ENCODE measurements around the gene AP2A1. TPM values are rescaled to one million over a fixed set of nuclear protein-coding genes. Genes with fewer than 3 reads are reported as not detected.

AP2A1 gene
- total RNA-seq, 4 donors from 2014 or later: 94.2 to 142 (median 131) TPM

- Histone ChIP-seq H3K27me3 (no peaks in the 10 kb centered on the region), H3K9me3 (no peaks in the 10 kb centered on the region), H3K27ac (peak overlapping the region; percentile 94 to 96 (median 94)), H3K4me3 (no peak overlapping the region), H3K4me1 (peaks cover 33 to 43% of the 10 kb centered on the region in 2 donors), H3K36me3 (peaks cover 0 to 56% of the 10 kb centered on the region in 2 donors)
- in situ Hi-C loops (cut with MboI; ENCODE audit: low sequenced_read_pairs in 4 of 4): no loop called here
- intact Hi-C loops (cut with DNase I; ENCODE audit: low total_unique reads): no loop called here
- ATAC-seq (no peak), DNase-seq (no peak)
- no peak for TF ChIP-seq CTCF (IDR thresholded peaks at IDR 0.05 in 4 of 5, conservative IDR thresholded peaks at IDR 0.05 in 1 of 5)
- TF ChIP-seq POLR2A (IDR thresholded peaks at IDR 0.05): no peak
Measured at GRCh38 chr19:49832556-49832955, 65.8 kb downstream of the AP2A1 start.

GRCh38 chr19:49833599-49833998 lies 66.8 kb downstream of the AP2A1 start:
- H3K9me3 ChIP-seq: no peaks in the 10 kb centered on the region
- peaks cover 29 to 34% of the 10 kb centered on the region in 2 donors for H3K4me1 ChIP-seq
- H3K4me3 ChIP-seq: no peak overlapping the region
- TF ChIP-seq CTCF (IDR thresholded peaks at IDR 0.05 in 4 of 5, conservative IDR thresholded peaks at IDR 0.05 in 1 of 5) (no peak), POLR2A (IDR thresholded peaks at IDR 0.05) (peak in 1 of 2 donors; percentile 39)
- no peaks in the 10 kb centered on the region for H3K27me3 ChIP-seq
- intact Hi-C loops (cut with DNase I; ENCODE audit: low total_unique reads) (no loop called here), in situ Hi-C loops (cut with MboI; ENCODE audit: low sequenced_read_pairs in 4 of 4) (no loop called here)
- DNase-seq (peak; percentile 91 to 93), ATAC-seq (peak; percentile 87)
- peak overlapping the region; percentile 94 to 96 (median 94) for H3K27ac ChIP-seq
- H3K36me3 ChIP-seq: peaks cover 0 to 67% of the 10 kb centered on the region in 2 donors

GRCh38 chr19:49835562-49835961 lies 68.8 kb downstream of the AP2A1 start:
- intact Hi-C loops (cut with DNase I; ENCODE audit: low total_unique reads): no loop called here
- H3K27me3 ChIP-seq: no peaks in the 10 kb centered on the region
- DNase-seq (no peak), ATAC-seq (no peak)
- H3K36me3 ChIP-seq: peaks cover 0 to 86% of the 10 kb centered on the region in 2 donors
- in situ Hi-C loops (cut with MboI; ENCODE audit: low sequenced_read_pairs in 4 of 4): no loop called here
- H3K4me1 ChIP-seq: peaks cover 21 to 26% of the 10 kb centered on the region in 2 donors
- H3K9me3 ChIP-seq: no peaks in the 10 kb centered on the region
- no peak for TF ChIP-seq POLR2A (IDR thresholded peaks at IDR 0.05)
- TF ChIP-seq CTCF (IDR thresholded peaks at IDR 0.05 in 4 of 5, conservative IDR thresholded peaks at IDR 0.05 in 1 of 5): no peak
- no peak overlapping the region for H3K4me3 ChIP-seq
- peak overlapping the region; percentile 94 to 96 (median 94) for H3K27ac ChIP-seq

- Histone ChIP-seq H3K4me1 (peaks cover 21 to 26% of the 10 kb centered on the region in 2 donors), H3K27me3 (no peaks in the 10 kb centered on the region), H3K9me3 (no peaks in the 10 kb centered on the region), H3K36me3 (peaks cover 0 to 81% of the 10 kb centered on the region in 2 donors), H3K4me3 (no peak overlapping the region), H3K27ac (peak overlapping the region; percentile 94 to 96 (median 94))
- DNase-seq: no peak
- intact Hi-C loops (cut with DNase I; ENCODE audit: low total_unique reads) (no loop called here), in situ Hi-C loops (cut with MboI; ENCODE audit: low sequenced_read_pairs in 4 of 4) (no loop called here)
- TF ChIP-seq CTCF (IDR thresholded peaks at IDR 0.05 in 4 of 5, conservative IDR thresholded peaks at IDR 0.05 in 1 of 5): no peak
- TF ChIP-seq POLR2A (IDR thresholded peaks at IDR 0.05): no peak
- ATAC-seq: no peak
Measured at GRCh38 chr19:49836176-49837008, 69.6 kb downstream of the AP2A1 start.
